PC-3 (cell line): Measurements from ENCODE around the gene HSD17B11.

ENCODE experiments used
- EZH2 ChIP-seq: fragments of 300-600 bp; sonication (generic); IDR thresholded peaks from one replicate; pipeline ENCODE4 v1.6.1; 2017; ENCODE audit warnings: antibody characterized with exemption, mild to moderate bottlenecking, low read length; ENCODE audit not compliant: unreplicated experiment
- TF ChIP-seq, protein P1 (sequence below): fragments of 300-600 bp; sonication (generic); conservative IDR thresholded peaks from 2 replicates; pipeline ENCODE4 v1.5.1; 2017; ENCODE audit warnings: antibody characterized with exemption, low read depth, mild to moderate bottlenecking, low read length

DNA sequence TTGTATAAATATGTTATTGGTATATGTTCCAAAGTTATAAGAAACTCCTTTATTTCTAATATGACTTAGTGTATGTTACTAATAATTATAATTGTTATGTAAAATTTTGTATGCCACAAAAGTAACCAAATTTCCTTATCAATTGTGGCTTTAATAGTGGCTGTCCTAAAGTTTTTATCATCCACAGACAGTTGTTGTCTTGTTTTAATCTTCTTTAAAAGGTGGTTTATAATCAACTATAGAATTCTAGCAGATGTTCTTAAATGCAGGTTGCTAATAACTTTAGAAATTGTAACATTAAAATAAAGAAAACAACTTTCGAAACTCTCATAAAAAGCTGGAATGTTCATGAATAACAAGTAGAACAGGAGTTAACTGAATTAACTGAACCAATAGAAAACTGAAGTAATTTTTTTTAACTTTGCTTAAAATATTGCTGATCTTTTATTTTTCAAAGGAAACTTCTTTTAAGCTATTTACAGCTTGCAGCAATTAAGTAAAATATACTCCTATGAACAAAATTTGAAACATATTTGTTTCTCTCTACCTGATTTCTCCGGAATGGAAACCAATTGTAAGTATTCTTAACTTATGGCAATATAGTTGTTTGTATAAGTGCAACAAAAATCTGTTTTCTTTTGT is 24.3 kb downstream of the HSD17B11 start:
- TF ChIP-seq, protein P1, sequence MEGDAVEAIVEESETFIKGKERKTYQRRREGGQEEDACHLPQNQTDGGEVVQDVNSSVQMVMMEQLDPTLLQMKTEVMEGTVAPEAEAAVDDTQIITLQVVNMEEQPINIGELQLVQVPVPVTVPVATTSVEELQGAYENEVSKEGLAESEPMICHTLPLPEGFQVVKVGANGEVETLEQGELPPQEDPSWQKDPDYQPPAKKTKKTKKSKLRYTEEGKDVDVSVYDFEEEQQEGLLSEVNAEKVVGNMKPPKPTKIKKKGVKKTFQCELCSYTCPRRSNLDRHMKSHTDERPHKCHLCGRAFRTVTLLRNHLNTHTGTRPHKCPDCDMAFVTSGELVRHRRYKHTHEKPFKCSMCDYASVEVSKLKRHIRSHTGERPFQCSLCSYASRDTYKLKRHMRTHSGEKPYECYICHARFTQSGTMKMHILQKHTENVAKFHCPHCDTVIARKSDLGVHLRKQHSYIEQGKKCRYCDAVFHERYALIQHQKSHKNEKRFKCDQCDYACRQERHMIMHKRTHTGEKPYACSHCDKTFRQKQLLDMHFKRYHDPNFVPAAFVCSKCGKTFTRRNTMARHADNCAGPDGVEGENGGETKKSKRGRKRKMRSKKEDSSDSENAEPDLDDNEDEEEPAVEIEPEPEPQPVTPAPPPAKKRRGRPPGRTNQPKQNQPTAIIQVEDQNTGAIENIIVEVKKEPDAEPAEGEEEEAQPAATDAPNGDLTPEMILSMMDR: no peak
- TF ChIP-seq EZH2: no peak
